CD1c-positive myeloid dendritic cell (primary cell): ENCODE results near the gene C1orf185.
"Not testable (repeated sequence)": the region's sequence is repeated elsewhere in the genome, so short reads cannot be mapped to it uniquely, and the experiment has no call there.

ENCODE experiments used
- DNase-seq: peaks from one replicate; pipeline ENCODE4 v3.0.0-alpha.2; 2016; ENCODE audit errors: extremely low spot score

Gene C1orf185

DNA sequence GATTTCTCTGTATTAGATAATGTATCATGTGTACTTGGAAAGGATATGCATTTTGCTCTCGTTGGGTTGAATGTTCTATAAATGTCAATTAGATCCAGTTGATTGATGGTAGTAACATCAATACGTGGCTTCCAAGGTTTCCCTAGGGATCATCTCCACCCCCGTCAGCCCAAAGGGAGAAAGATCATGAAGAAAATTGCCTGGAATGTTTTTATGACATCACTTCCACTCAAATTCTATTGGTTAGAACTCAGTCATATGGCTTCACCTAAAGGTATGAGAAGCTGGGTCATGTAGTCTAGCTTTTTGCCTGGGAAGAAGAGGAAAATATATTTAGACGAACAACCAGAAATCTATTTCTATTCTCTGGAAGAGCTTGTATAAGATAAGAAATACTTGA lies at the start of gene C1orf185:
C1orf185 (plus strand) TSS at position 253 of the 400 bp plus-strand sequence; CDS start at position 259, 6 bp downstream.
- DNase-seq = no peak

- DNase-seq = peak; percentile 14
These were observed 43.2 kb upstream of the C1orf185 start for GRCh38 chr1:51058858-51059257.

GRCh38 chr1:51061231-51061918 lies 40.7 kb upstream of the C1orf185 start:
- DNase-seq = no peak

DNA sequence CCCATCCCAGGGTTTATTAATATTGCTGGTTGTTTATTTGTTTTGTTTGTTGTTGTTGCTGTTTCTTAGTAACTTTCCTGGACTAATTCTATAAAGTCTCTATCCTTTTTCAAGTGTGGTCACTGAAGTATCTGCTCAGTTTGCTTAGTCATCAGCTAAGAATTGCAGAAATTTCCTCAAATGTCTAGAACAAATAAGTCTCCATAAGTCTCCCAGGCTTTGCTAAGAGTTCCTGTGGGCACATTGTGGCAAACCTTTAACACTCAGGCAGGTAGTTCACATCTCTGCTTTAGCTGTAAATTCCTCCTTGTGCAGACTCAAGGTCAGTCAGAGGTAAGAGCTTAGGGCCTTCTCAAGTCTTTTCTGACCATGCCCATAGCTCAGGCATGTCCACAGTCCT lies 38.9 kb upstream of the C1orf185 start:
- DNase-seq = no peak

- DNase-seq = no peak
These were observed 32.0 kb upstream of the C1orf185 start for GRCh38 chr1:51070011-51070410.

DNA sequence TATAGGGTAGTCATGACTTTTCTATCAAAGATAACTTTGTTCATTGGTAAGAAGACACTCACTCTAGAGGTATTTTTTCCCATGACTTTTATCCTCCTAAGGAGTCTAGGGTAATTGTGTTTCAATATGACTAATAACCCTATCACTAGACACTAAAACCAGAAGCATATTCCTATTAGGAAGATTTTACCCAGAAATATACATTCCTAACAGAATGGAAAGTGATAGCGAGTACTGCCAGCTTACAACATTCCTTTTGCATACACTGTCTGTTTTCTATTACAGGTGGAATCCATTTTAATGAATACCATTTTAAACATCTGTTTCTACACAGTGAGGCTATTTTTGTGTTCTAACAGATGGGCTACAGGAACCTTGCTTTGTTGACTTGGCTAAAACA lies 31.4 kb upstream of the C1orf185 start:
- no peak for DNase-seq

DNA sequence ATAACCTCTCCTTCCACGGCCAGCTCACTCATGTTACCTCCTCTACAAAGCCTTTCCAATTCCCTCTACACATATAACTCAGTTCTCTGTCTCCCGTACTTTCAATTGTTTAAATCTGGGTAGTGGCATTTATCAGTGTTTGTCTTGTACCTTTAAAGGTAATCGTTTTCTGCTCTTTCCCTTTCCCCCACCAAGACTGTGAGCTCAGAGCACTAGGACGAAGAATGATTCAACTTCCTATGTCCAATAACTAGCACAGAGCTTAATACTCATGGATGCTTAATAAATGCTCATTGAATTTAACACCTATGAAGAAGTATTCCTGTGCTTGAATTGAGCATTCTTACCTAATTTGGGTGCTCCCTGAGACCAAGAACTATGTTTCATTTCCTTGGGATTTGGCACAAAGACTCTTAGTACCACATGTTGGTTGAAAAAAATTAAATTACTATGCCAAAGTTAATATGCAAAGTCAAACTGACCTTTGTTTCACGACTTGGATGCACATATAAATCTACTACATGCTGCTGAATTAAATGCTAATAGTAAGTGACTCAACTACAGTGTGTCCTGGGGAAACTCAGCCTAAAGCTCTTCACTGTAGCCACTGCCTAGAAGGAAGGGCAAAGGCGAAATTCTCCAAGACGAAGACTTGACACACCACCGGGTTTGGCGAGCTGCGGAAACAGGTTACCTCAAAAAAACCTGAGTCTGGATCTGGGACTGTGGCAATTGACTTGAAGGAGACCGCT lies 30.6 kb upstream of the C1orf185 start:
- no peak for DNase-seq

DNA sequence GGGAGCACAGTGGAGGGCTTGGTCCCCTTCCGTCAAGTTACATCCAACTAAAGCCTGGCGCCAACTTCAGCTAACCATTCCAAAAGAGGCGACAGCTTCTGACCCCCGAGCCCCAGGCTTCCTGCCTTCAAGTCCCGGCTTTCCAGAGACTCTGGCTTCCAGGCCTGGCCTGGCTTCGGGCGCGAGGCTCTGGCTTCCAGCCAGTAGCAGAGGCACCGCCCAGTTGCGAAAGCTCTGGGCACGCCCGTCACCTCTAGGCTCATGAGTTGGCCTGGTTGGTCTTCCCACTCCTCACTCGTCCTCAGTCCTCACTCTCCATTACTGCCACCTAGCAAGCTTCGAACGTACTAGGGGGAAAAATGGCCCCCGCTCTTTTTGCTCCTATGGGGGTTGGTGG lies 30.0 kb upstream of the C1orf185 start:
- no peak for DNase-seq

DNA sequence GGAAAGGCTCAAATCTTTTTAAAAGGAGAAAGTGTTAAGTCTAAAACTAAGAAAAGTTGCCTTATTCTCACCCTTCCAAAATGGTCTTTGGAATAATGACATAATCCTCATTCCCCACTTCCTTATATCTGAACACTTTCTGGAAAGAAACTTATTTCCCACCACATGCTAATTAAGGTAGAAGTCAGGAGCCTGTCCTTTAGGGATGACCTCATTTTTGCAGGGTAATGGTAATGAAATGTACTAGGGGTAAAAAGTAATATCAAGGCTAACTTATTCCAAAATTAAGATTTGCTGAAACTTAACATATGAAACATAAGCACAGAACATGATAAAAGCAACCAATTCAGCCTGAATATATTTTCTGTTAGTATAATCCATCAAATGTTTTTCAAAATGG lies 29.4 kb upstream of the C1orf185 start:
- DNase-seq = no peak

DNA sequence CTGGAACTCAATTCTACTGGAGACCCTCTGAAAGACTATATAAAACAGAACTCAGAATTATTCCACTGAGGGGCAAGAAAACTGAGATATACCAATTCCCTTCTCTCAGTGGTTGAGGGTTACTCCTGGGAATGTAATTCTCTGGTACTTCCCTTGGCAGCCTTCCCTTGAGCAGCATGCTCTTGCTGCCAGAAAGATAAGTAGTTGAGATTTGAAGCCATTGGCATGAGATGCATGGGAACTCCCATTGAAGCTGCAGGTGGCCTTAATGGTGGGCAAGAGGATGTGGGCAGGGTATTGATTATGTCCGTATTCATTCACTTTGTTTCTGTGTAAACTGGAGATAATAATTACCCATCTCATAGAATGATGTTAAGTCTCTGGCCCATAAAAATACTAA lies 28.6 kb upstream of the C1orf185 start:
- no peak for DNase-seq

GRCh38 chr1:51086496-51087271 lies 15.3 kb upstream of the C1orf185 start:
- no peak for DNase-seq

DNA sequence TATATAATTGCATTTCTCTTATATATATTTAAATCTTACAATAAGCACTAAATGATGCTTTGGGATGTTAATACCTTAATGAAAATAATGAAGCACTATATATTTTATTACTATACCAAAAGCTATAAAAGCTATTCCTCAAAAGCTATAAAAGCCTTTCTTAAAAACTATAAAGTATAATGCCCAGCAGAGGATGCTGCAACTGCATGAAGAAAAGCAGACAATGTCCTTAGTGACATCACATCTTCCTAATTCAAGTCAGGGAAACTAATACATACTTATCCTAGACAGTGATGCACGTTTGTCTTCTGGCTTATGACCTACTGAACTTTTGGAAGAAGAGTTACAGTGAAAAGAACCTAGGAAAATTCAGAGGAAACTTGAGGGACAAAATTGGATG lies 13.6 kb upstream of the C1orf185 start:
- DNase-seq = no peak

DNA sequence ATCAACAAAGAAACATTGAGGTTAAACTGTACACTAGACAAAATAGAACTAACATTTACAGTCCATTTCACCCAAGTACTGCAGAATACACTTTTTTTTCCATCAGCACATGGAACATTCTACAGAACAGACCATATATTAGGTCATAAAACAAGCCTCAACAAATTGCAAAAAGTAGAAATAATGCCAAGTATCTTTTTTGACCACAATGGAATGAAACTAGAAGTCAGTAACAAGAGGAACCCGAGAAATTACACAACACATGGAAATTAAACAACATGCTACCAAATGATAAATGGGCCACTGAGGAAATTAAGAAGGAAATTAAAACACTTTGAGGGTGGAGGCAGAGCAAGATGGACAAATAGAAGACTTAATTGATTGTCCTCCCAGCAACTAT lies 8.4 kb upstream of the C1orf185 start:
- DNase-seq = peak; percentile 3

DNA sequence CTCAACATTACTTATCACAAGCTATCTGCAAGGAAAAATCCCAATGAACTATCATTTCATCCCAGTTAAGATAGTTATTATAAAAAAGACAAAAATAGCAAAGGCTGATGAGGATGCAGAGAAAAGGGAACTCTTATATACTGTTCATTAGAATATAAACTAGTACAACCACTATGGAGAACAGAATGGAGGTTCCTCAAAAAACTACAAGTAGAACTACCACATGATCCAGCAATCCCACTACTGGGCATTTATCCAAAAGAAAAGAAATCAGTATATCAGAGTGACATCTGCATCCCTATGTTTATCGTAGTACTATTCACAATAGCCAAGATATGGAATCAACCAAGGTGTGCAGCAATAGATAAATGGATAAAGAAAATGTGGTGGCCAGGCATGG lies 4.9 kb upstream of the C1orf185 start:
- DNase-seq = no peak

GRCh38 chr1:51100264-51100880 lies 1.7 kb upstream of the C1orf185 start:
- DNase-seq = no peak

DNA sequence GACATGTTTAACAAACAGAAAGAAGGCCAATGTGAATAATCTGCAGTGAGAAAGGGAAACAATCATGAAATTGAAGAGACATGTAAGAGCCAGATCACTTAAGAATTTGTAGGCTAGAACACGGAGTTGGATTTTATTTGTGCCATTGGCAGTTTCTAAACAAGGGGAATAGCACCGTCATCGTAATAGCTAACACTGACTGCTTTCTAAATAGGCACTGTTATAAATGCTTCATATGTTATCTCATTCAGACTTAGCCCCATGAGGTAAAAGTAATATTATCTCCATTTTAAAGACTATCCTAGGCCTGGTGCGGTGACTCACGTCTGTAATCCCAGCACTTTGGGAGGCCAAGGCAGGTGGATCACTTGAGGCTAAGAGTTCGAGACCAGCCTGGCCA lies 12.1 kb downstream of the C1orf185 start:
- no peak for DNase-seq

- DNase-seq = no peak
These were observed 13.8 kb downstream of the C1orf185 start for GRCh38 chr1:51115714-51116404.

- DNase-seq = no peak
These were observed 17.3 kb downstream of the C1orf185 start for GRCh38 chr1:51119331-51119730.

DNA sequence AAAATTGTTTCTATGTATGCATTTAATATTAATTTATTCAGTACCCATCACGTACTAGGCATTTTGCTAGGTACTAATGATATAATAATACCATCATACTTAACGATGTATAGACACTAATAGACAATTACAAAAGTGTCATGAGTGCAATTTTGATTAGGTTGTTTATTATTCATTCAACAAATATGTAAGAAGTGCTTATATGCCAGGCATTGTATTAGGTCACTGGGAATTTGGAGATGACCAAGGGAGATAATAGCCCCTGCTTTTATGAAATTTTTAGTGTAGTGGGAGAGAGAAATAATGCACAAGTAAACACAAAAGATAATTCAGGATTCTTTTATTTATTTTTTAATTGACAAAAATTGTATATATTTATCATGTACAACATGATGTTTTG lies 18.6 kb downstream of the C1orf185 start:
- DNase-seq = no peak

DNA sequence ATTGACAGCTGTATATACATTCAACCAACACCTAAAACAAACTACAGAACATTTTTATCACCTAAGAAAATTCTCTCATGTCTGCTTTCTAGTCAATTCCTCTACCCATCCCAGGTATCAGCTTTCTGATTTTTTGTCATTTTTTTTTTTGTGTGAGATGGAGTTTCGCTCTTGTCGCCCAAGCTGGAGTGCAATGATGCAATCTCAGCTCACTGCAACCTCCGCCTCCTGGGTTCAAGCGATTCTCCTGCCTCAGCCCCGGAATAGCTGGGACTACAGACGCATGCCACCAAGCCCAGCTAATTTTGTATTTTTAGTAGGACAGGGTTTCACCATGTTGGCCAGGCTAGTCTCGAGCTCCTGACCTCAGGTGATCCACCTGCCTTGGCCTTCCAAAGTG lies 25.1 kb downstream of the C1orf185 start:
- not testable (repeated sequence) for DNase-seq

GRCh38 chr1:51131185-51131584 lies 29.2 kb downstream of the C1orf185 start:
- no peak for DNase-seq

- DNase-seq = no peak
These were observed 31.0 kb downstream of the C1orf185 start for GRCh38 chr1:51133045-51133444.
